GM12865 (cell line): ENCODE measurements around the gene OR2L13.
"Not testable (repeated sequence)": the region's sequence is repeated elsewhere in the genome, so short reads cannot be mapped to it uniquely, and the experiment has no call there.

ENCODE experiments used
- DNase-seq: peaks from one replicate; pipeline ENCODE4 v3.0.0; 2010; ENCODE audit warnings: low read depth
- H3K4me3 ChIP-seq: 2 replicates; pipeline ENCODE4 v1.5.1; 2011; ENCODE audit warnings: mild to moderate bottlenecking, low read depth, low read length, control low read depth
- TF ChIP-seq, protein P1 (sequence below): IDR thresholded peaks from 2 replicates; pipeline ENCODE4 v1.5.1; 2011; ENCODE audit warnings: low read length, control low read depth, low read depth, inconsistent platforms; ENCODE audit not compliant: insufficient read depth; ENCODE audit errors: missing control alignments

The OR2L13 gene

DNA sequence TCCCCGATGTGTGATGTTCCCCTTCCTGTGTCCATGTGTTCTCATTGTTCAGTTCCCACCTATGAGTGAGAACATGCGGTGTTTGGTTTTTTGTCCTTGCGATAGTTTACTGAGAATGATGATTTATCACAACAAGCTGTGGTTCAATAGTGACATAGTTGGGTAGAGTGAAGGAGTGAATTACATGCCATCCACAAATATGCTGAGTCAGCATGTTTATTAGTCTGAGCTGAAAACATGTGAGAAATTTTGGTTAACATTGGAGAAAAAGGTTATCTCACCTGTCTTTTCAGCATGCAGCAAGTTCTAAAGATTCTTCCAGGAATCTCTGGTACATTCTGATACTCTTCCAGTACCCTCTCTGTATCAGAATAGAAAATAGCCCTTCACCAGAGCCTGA lies 29.4 kb upstream of the OR2L13 start:
- TF ChIP-seq, protein P1, sequence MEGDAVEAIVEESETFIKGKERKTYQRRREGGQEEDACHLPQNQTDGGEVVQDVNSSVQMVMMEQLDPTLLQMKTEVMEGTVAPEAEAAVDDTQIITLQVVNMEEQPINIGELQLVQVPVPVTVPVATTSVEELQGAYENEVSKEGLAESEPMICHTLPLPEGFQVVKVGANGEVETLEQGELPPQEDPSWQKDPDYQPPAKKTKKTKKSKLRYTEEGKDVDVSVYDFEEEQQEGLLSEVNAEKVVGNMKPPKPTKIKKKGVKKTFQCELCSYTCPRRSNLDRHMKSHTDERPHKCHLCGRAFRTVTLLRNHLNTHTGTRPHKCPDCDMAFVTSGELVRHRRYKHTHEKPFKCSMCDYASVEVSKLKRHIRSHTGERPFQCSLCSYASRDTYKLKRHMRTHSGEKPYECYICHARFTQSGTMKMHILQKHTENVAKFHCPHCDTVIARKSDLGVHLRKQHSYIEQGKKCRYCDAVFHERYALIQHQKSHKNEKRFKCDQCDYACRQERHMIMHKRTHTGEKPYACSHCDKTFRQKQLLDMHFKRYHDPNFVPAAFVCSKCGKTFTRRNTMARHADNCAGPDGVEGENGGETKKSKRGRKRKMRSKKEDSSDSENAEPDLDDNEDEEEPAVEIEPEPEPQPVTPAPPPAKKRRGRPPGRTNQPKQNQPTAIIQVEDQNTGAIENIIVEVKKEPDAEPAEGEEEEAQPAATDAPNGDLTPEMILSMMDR: no peak
- no peak for DNase-seq
- no peak overlapping the region for H3K4me3 ChIP-seq

- not testable (repeated sequence) for DNase-seq, H3K4me3 ChIP-seq
These were observed 11.1 kb upstream of the OR2L13 start for GRCh38 chr1:248083864-248084263.

- TF ChIP-seq, protein P1: no peak
- no peak for DNase-seq
- no peak overlapping the region for H3K4me3 ChIP-seq
These were observed 3.5 kb downstream of the OR2L13 start for GRCh38 chr1:248098529-248098928.

- TF ChIP-seq, protein P1: no peak
- H3K4me3 ChIP-seq: no peak overlapping the region
- DNase-seq: no peak
These were observed 7.9 kb downstream of the OR2L13 start for GRCh38 chr1:248102847-248103246.

- TF ChIP-seq, protein P1: no peak
- H3K4me3 ChIP-seq: no peak overlapping the region
- no peak for DNase-seq
These were observed 16.2 kb downstream of the OR2L13 start for GRCh38 chr1:248111157-248111556.

DNA sequence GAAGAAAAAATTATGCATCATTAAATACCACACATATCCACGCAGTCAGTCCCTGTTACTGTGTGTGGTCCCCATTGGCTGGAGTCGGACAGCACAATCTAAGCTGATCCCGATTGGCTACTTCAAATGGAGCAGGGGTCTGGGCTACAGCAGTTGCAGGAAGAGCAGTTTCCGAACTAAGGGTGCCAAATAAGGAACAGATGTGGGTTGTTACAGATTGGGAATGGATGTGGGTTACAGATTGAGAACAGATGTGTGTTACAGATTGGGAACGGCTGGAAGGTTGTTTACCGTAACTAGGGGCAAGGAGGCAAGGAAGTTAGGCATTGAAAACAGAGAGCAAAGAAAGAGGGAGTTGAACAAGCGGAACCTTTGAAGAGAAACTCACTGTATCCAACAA lies 19.9 kb downstream of the OR2L13 start:
- no peak overlapping the region for H3K4me3 ChIP-seq
- DNase-seq: no peak
- TF ChIP-seq, protein P1: no peak

DNA sequence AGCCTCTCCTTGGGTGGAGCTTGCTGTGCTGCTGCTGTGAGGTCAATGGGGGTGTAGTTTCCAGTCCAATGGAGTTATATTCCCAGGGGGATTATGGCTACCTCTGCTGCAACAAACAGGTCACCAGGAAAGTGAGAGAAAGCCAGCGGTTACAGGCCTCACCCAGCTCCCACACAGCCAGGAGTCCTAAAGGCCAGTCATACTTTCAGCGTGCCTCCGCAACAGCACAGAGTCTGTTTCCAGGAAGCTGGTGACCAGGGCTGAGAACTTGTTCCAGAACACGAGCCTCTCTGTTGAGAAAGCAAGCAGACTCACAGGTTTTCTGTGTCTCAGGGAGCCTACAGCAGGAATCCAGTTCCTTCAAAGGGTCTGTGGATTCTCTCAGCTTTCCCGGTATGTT lies 32.7 kb downstream of the OR2L13 start:
- TF ChIP-seq, protein P1: no peak
- no peak for DNase-seq
- no peak overlapping the region for H3K4me3 ChIP-seq
